ENCODE data around the gene ALG14. TPM values are rescaled to one million over a fixed set of nuclear protein-coding genes. Genes with fewer than 3 reads are reported as not detected.
"Not testable (repeated sequence)": the region's sequence is repeated elsewhere in the genome, so short reads cannot be mapped to it uniquely, and the experiment has no call there.

Gene ALG14
- total RNA-seq, 1 donor from 2014 or later: 2.4 TPM

DNA sequence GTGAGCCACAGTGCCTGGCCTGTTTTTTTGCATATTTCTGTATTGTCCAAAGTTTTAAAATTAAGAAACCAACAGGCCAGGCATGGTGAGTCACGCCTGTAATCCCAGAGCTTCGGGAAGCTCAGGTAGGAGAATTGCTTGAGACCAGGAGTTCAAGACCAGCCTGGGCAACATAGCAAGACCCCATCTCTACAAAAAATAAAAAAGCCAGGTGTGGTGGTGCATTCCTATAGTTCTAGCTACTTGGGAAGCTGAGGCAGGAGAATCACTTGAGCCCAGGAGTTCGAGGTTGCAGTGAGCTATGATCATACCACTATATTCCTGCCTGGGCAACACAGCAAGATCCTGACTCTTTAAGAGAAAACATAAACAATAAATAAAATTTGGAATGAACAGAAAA is 25.1 kb downstream of the ALG14 start:
- intact Hi-C loops (cut with micrococcal nuclease): loop anchor here (10.0 kb wide), 1 partner anchor 1023 kb away; no protein-coding TSS in a partner anchor

DNA sequence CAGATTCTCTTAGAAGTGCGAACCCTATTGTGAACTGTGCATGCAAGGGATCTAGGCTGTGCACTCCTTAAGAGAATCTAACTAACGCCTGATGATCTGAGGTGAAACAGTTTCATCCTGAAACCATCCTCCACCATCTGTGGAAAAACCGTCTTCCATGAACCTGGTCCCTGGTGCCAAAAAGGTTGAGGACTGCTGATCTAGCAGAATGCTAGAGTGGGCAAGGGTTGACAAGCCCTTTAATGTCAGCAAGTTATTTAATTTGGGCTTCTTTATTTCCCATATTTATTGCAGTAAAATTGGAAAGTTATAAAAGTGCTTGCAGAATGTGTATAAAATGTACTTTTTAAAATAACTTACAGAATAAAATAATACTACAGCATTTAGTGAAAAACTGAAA is 26.4 kb downstream of the ALG14 start:
- intact Hi-C loops (cut with micrococcal nuclease): loop anchor here (10.0 kb wide), 1 partner anchor 1022 kb away; no protein-coding TSS in a partner anchor

DNA sequence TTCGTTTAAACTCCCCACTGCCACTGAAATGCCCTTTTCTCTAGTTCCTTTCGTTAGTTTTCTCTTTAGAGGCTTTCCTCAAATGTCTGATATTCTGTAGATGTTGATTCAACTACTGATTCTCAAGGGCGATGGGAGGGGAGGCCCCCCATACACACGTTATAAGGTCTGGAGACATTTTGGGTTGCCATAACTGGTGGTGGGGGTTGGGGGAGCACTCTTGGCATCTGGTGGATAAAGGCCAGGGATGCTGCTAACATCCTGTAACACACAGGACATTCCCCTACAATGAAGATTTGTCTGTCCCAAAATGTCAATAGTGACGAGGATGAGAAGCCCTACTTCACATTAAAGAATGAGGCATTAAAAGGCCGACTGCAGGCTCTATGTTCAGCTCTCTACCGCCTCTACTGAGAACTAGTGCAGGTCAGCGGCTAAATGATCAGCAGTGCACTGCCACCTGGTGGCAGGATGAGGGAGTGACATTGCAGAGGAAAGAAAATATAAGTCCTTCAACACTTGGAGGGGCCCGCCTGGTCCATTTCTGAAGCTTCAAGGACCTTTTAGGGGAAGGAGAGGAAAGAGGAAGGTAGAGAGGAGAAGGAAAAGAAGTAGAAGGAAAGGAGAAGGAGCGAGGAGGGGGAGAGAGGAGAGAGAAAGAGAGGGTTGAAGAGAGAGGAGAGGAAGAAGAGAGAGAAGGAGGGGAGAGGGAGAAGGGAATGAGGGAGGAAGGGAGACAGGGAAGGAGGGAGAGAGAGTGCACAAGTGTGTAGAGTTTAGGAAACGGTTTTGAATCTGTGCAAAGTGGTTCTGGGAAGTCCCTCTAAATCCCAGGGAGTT is 29.4 kb downstream of the ALG14 start:
- intact Hi-C loops (cut with micrococcal nuclease): loop anchor here (1.0 to 10.0 kb wide), 10 partner anchors 29 to 1019 kb away; partner anchors contain the start of genes ALG14, CNN3 and RWDD3

DNA sequence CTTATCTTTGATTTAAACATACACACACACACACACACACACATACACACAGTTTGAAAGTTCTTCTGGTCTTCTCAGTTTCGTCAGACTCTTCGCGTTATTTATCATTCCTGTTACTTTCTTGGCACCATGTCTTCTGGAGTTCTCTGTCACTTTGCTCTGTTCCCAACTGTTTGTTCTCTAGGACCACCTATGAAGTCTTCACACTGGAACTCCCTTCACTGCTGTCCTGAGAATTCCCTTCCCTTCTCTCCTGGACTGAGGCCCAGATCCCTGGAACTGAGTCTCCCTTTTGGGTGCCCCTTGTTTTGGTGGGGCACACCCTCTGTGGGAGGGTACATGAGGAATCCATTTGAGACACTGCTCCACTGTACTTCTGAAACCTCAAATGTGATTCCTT is 30.5 kb downstream of the ALG14 start:
- intact Hi-C loops (cut with micrococcal nuclease): loop anchor here (2.0 to 10.0 kb wide), 3 partner anchors 527 to 1017 kb away; no protein-coding TSS in a partner anchor

DNA sequence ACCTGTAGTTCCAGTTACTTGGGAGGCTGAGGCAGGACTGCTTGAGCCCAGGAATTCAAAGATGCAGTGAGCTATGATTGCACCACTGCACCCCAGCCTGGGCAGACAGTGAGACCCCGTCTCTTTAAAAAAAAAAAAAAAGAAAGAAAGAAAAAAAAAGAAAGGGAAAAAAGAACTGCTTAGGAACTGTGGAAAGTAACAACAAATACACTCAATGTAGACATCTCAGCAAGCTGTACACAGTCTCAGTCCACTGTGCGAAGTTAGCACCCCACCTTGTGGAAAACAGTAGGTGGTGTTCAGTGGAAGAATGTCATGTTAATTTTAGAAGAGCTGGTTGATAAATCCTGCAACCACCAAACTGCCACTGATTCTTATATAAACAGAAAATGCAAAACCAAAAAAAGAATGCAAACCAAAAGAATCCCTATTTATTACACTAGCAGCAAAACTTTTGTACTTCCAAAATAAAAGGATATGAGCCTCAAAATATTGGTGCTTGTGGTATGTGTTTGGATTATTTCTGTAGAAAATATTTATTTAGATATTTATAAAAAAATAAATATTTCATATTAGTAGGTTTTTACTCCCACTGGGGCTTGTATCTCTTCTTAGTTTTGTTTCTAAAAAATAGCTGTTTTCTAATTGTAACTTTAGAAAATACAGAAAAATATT is 31.1 kb downstream of the ALG14 start:
- intact Hi-C loops (cut with micrococcal nuclease): loop anchor here (2.0 to 10.0 kb wide), 3 partner anchors 527 to 1017 kb away; no protein-coding TSS in a partner anchor

DNA sequence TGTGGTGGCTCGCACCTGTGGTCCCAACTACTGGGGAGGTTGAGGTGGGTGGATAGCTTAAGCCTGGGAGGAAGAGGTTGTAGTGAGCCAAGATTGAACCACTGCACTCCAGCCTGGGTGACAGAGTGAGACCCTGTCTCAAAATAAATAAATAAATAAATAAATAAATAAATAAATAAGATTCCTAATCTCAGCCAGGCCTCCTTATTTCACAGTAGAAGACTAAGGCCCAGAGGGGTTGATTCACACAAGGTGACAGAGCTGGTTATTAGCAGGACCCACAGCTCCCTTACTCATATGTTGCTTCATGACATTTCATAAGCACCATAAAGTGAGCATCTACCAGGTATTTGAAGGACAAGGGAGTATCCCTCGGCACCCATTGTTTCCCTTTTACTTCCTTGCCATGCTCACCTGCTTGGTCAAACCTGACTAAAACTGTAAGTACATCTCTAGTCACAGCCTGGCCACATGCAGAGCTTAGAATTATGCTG is 32.7 kb downstream of the ALG14 start:
- intact Hi-C loops (cut with micrococcal nuclease): loop anchor here (10.0 kb wide), 1 partner anchor 1015 kb away; no protein-coding TSS in a partner anchor

DNA sequence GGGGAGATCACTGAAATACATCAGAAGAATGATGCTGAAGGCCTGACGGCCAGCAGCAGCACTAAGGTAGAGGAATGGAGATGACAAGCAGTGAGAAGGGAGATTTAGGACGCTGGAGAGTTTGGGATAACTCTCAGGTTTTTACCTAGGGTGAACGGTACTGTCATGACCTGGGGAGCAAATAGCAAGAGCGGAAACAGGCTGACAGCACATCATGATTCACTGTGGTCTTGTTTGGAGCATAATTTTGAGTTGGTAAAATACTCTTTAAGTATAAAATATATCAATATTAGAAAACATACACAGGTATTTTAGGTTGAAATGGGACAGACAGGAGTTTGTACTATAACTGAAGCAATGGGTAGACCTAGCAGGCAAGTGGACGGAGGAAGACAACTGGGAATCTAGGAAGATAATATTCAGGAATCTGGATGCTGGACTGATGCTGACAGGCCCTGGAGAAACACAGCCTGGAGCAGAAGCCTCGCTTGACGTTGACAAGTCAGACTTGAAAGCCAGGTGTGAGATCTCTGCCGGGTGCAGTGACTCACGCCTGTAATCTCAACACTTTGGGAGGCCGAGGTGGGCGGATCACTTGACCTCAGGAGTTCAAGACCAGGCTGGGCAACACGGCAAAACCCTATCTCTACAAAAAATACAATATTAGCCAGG is 33.3 kb downstream of the ALG14 start:
- intact Hi-C loops (cut with micrococcal nuclease): loop anchor here (10.0 kb wide), 1 partner anchor 1015 kb away; no protein-coding TSS in a partner anchor

DNA sequence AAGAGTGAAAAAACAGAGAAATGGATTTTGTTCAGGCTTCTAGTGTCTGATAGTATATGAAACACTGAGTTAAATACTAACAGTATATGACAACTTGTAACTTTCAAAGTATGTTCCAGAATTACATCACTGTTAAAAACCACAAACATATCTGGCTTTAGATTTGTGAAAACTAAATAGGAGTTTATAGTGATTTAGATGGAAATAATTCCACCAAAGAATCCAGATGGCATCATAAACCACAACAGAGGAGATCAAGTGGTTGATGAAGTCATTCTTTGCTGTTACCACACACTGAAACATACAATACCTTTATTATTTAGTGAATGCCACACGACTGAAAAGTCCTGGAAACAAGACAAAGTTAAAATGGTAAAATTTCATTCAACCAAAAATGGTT is 37.2 kb downstream of the ALG14 start:
- intact Hi-C loops (cut with micrococcal nuclease): no loop called here

DNA sequence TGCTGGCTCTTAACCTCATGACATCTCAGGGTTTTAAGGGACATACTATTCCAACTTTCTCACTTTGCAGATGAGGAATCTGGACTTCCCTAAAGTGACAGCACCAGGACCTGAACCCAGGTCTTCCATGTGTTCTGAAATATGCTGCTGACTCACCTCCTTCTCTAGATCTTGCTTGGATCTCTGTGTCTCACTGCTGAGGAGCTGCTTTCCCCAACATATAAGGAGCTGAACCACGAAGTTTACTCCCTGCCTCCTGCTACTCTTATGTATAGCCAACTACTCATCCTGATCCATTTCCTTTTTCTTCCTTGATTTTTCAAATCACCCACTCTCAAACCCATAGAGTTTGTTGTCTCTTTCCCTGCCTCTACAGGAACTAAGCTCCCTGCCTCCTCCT is 38.2 kb downstream of the ALG14 start:
- intact Hi-C loops (cut with micrococcal nuclease): no loop called here

DNA sequence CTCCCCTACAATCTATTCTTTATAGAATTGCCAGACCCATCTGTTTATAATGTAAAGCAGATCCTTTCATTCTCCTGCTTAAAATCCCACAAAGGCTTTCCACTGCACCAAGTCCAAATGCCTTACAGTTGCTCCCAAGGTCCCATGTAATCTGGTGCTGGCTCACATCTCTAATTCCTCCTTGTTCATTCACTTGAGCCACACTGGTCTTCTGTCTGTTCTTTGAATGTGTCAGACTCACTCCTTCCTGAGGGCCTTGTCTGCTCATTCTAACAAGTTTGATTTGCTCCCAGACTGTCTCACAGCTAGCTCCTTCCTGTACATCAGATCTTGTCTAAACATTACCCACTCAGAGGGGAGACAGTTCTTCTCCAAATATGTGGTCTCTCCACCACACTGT is 38.9 kb downstream of the ALG14 start:
- intact Hi-C loops (cut with micrococcal nuclease): no loop called here

DNA sequence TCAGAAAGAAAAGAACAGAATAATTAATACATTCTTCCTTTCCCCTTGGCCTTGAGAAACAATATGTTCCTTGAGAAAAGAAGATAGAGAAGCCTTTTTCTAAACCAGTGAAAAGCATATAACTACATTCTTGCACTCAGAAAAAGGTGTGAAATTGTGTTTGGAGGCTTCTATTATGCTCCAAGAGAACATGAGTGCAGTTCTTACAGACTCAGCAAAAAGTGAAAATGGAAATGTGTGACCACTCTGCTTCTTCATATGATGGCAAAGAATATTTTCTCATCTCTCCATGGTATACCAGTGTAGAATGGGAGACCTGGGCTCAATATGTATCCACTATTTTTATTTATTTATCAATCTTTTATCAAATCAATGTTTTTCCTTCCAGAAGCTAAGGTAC is 43.2 kb downstream of the ALG14 start:
- intact Hi-C loops (cut with micrococcal nuclease): no loop called here

DNA sequence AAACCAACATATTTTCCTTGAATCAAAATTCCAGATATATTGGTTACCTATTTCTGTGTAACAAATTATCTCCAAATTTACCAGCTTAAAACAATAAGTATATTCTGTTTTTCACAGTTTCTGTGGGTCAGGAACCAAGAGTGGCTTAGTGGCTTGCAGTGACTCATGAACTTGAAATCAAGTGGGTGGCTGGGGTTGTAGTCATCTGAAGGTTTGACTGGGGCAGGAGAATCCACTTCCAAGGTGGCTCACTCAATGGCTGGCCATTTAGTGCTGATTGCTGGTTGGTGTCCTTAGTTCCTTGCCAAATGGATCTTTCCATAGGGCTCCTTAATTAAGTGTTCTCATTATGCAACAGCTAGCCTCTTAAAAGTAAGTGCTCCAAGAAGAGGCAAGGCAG is 43.8 kb downstream of the ALG14 start:
- intact Hi-C loops (cut with micrococcal nuclease): no loop called here

DNA sequence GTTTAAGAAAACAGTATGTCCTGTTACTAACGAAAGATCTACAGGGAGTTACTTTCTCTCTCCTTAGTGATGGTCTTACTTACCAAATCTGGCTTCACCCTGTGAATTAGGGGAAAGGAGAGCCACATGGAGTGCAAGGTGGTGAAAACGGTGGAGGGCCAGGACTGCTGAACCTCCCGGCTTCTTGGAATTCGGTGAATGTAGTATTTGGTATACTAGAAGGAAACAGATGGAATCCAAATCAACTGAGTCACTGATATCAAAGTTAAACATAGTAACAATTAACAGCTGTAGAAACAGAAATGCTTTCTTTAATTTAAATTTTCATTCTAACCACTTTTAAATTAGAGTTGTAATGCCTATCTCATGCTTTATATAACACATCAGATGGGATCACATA is 45.7 kb downstream of the ALG14 start:
- intact Hi-C loops (cut with micrococcal nuclease): no loop called here

DNA sequence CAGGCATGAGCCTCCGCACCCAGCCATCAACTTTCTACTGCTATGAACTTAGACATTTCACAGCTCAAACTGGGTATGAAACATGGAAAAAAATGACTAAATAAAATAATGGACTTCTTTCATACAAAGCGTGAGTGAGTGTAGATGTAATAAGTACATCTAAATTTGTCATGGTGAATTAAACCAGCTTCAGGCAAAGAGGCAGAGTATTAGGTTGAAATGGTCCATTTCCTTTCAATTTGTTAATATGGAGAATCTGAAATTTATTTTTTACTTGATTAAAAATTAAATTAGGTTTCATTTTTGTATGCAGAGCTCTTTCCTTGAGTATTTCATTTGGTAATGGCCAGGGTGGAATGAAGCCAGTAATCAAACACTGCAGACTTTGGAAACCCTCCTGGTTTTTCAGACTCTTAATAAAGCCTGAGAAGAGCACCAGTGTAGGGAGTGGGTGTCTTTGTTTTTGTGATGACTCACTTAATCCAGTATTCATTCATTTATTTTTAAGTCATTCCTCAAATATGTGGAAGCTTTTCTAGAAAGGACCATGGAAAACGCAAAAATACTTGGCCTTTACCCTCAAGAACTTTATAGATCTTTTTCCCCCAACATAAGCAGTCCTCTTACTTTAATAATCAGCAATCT is 49.2 kb downstream of the ALG14 start:
- intact Hi-C loops (cut with micrococcal nuclease): no loop called here

DNA sequence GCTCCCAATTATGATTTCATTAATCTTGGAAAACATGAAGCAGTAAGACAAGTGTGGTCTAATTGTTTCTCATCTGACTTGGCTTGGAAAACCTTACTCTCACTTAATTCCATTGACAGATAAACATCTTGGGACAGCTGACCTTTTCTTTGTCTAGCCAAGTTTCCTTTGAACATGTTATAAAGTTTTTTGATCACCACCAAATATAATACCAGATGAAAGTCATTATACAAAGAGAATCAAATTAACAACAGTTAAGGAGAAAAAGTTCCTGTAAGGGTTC is 50.2 kb downstream of the ALG14 start:
- intact Hi-C loops (cut with micrococcal nuclease): no loop called here

DNA sequence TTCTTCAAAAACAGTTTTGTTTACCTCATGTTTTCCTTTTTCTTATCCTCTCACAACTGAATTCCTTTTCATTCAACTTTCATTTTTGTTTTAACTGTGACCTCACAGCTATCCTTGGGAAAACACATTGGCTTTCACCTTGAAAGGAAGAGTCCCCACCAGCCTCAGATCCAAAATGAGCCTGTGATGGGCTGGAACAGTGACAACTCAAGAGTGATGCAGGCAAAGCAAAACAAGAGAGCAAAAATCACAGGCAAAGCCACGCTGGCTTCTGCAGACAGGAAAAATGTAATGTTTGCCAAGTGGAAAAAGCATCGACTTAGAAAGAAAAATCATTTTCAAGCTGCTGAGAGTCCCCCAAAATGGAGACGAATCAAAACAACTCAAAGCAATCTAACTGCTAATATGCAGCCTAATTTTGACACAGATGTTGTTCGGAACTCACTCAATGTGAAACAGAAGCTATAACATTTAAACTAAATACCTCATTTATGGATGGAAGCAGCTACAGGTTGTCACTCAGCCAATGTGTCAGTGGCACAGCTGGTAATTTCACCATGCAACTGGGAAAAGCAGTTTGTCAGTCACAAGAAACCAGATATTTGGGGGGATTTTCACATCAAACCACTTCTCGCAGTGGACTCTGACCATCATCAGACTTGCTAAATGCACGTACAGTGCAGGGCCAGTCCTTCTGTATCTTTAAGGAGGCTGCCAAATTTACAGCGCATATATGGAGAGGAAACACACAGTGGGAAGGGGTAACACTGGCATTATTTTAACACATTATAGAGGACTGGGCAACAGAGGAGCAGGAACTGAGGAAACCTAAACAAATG is 50.7 kb downstream of the ALG14 start:
- intact Hi-C loops (cut with micrococcal nuclease): no loop called here

DNA sequence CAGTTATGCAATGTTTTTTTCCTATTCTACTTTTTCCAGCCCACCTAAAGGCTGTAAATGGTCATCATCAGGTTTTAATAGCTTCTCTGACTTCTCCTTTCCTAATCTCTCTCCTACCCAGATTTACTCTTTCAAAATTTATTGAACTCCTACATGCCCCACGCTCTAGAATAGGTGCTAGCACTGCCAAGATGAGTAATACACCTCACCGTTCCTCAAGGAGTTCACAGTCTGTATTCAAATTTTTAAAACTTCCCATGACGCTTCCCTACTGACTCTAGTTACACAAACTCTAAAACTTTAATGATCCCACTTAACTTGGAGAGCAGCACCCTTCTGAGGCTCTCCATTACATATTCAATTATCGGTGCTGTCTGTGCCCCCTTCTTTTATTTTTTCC is 51.6 kb downstream of the ALG14 start:
- intact Hi-C loops (cut with micrococcal nuclease): no loop called here

DNA sequence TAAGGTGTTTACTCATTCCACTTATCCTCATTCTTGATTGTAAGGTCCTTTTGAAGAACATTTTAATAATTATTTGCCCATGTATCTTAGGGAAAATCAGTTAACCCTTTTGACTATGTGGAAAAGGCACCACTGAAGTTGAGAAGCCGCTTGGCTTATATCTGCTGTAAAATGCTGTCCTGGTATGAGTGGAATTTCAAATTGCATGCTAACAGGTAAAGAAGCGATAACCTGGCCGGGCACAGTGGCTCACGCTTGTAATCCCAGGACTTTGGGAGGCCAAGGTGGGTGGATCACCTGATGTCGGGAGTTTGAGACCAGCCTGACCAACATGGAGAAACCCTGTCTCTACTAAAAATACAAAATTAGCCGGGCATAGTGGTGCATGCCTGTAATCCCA is 53.3 kb downstream of the ALG14 start:
- intact Hi-C loops (cut with micrococcal nuclease): not testable (repeated sequence)

DNA sequence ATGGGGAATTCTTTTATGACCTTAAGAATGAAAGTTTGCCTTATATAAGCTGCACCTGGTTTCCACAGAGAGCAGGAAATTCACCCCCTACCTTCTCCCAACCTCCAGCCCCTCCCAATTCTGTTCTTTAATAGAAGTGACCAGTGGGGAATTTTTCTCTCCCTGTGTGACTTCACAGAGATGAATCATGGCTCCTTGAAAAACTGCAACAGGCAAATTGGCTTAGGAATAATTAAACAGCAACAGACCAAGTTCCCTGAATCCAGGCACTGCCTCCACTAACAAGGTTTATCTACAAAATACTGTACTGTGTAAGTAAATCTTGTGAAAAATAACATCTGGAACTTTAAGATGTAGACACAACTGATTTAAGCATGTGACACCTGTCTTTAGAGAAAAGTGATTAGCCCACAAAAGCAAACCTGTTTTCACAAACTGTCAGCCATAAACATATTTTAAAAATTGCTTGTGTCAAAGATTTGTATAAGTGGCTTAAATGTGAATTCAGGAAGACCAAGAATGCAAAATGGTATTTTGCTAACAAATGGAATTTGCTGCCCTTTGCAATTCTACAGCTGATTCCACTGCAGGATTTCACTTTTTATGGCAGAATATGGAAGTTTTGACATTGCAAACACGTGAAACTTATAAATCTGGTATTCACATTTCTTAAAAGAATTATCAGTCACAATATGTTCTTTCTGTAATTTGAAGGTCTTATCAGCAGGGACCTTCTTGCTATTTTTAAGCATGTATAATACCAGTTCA is 54.0 kb downstream of the ALG14 start:
- intact Hi-C loops (cut with micrococcal nuclease): no loop called here

DNA sequence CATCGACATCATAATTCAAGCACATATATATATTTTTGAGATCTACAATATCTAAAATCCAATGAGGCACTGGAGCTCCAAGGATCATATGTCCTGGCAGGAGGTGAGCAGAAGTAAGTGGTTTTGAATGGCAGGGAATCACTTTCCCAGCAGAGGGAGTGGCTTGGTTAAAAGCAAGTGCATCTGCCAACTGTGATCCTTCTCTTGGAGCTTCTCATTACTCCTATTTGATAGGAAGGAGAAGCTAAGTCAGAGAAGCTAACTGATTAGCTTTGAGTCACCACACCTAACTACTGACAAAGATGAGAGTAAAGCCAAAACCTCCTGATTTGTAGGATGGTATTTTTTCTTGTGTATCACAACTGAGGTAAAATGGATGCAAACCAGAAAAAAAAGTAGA is 55.0 kb downstream of the ALG14 start:
- intact Hi-C loops (cut with micrococcal nuclease): no loop called here
